ENCODE measurements around the gene ANGPTL4. TPM values are rescaled to one million over a fixed set of nuclear protein-coding genes. Genes with fewer than 3 reads are reported as not detected.
"Not testable (repeated sequence)": the region's sequence is repeated elsewhere in the genome, so short reads cannot be mapped to it uniquely, and the experiment has no call there.

The ANGPTL4 gene
- polyA plus RNA-seq, 4 donors = 1.6 to 5.0 (median 2.4) TPM

DNA sequence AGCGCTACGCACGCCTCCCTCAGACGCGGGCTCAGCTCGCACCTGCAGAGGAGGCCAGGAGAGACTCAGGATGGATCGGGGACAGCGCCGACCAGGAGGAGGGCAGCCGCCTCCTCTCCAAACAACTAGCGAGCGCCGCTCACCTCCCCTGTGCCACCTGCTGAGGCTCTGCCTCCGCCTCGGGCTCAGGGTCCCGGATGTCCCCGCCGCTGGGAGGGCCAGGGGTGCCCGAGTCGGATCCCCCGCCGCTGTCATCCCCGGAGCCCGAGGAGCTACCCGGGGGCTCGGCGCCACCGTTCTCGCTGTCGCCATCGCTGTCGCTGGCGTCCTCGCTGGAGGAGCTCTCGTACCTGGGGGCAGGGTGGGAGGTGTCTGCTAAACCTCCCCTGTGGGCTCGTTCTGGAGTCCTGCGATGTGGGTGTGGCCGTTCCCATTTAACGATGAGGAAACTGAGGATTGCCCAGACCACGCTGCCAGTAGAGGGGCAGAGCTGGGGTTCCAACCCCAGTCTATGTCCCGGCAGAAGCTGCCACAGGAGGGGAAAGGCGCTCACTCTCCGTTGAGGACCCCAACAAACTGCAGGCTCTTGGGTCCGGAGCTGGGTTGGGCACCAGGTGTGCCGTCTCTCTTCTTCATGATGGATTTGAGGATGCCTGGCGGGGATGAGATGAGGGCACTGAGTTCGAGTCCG is 30.0 kb upstream of the ANGPTL4 start:
- DNase-seq (ENCODE audit: low read depth in 4 of 4, low spot score in 3 of 4) = no peak

DNA sequence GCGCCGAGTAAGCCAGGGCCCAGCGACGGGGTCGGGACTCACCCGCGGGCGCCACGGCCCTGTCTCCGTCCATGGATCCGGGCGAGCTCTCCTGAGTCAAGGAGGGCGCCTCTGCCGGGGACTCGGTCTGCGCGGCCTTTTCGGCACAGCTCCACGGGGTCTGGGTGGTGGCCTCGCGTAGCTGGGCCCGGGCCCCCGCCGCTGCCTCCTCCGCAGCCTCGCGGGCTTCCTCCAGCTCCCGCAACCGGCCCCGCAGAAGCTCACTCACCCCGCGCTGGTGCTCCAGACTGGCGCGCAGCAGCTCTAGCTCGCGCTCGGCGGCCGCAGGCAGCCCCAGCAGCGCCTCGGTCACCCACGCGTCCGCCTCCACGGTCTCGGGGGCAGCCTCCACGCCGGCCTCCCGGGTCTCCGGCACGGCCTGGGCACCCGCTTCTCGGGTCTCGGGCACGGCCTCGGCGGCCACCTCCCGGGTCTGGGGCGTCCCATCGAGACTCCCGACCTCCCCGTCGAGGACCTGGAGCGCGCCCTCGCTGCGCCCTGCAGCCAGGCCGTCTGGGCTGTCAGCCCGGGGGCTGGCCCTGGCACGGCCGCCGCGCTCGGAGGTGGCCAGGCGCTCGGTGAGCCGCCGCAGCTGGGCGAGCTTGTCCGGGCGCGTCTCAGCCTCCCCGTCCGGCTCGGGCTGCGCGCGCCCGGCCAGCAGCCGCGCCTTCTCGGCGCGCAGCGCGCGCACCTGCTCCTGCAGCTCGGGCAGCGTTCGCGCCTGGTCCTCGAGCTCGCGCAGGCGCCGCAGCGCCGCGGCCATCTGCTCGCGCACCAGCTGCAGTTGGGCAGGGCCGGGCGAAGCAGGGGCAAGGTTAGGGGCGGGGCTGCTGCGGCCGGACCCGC is 29.3 kb upstream of the ANGPTL4 start:
- DNase-seq (ENCODE audit: low read depth in 4 of 4, low spot score in 3 of 4) = no peak

- DNase-seq (ENCODE audit: low read depth in 4 of 4, low spot score in 3 of 4) = no peak
Observed at GRCh38 chr19:8335343-8336071, 28.4 kb upstream of the ANGPTL4 start.

DNA sequence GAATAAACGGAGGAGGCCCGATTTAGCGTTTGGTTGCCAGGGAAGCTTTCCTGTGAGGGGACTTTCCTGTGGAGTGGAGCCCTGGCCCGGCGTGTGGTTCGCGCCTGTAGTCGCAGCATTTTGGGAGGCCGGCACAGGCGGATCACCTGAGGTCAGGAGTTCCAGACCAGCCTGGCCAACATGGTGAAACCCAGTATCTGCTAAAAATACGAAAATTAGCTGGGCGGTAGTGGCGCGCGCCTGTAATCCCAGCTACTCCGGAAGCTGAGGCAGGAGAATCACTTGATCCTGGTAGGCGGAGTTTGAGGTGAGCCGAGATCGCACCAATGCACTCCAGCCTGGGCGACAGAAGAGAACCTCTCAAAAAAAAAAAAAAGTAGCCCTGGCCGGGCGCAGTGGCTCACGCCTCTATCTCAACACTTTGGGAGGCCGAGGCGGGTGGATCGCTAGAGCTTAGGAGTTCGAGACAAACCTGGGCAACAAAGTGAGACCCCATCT is 27.8 kb upstream of the ANGPTL4 start:
- no peak for DNase-seq (ENCODE audit: low read depth in 4 of 4, low spot score in 3 of 4)

GRCh38 chr19:8336660-8337059 is 27.3 kb upstream of the ANGPTL4 start:
- no peak for DNase-seq (ENCODE audit: low read depth in 4 of 4, low spot score in 3 of 4)

DNA sequence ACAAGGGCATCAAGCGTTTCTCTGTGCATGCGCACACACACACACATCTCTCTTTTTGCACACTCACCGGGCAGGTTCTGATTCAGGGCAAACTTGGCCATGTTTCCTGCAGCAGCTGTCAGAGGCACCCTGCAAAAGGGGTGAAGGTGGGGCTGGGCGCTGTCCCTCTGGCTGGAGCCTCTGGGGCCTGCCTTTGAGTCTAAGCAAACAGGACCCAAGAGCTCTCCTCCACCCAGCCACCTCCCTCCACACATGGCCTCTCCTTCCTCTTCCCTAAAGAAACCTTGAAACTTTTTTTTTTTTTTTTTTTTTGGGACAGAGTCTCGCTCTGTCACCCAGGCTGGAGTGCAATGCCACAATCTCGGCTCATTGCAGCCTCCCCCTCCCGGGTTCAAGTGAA is 26.2 kb upstream of the ANGPTL4 start:
- DNase-seq (ENCODE audit: low read depth in 4 of 4, low spot score in 3 of 4) = no peak

- no peak for DNase-seq (ENCODE audit: low read depth in 4 of 4, low spot score in 3 of 4)
Observed at GRCh38 chr19:8338835-8339234, 25.1 kb upstream of the ANGPTL4 start.

- no peak for DNase-seq (ENCODE audit: low read depth in 4 of 4, low spot score in 3 of 4)
Observed at GRCh38 chr19:8340341-8341096, 23.4 kb upstream of the ANGPTL4 start.

- not testable (repeated sequence) for DNase-seq (ENCODE audit: low read depth in 4 of 4, low spot score in 3 of 4)
Observed at GRCh38 chr19:8341504-8341903, 22.5 kb upstream of the ANGPTL4 start.

DNA sequence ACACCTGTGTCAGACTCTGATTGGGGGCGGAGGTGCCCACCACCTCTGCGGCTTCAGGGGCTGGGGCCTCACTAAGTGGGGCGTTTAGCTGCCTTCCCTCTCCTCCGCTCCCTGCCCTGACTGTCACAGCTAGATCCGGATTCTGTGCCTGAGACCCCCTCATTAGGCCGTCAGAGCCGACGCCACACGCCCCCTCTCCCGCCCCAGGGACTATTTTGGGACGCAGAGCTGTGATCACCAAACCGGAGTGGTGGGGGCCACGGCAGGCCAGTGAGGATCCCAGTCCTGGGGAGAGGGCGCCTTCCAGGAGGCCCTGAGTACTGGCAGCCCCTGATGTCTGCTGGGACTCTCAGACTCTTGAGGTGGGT is 21.7 kb upstream of the ANGPTL4 start:
- DNase-seq (ENCODE audit: low read depth in 4 of 4, low spot score in 3 of 4) = no peak

DNA sequence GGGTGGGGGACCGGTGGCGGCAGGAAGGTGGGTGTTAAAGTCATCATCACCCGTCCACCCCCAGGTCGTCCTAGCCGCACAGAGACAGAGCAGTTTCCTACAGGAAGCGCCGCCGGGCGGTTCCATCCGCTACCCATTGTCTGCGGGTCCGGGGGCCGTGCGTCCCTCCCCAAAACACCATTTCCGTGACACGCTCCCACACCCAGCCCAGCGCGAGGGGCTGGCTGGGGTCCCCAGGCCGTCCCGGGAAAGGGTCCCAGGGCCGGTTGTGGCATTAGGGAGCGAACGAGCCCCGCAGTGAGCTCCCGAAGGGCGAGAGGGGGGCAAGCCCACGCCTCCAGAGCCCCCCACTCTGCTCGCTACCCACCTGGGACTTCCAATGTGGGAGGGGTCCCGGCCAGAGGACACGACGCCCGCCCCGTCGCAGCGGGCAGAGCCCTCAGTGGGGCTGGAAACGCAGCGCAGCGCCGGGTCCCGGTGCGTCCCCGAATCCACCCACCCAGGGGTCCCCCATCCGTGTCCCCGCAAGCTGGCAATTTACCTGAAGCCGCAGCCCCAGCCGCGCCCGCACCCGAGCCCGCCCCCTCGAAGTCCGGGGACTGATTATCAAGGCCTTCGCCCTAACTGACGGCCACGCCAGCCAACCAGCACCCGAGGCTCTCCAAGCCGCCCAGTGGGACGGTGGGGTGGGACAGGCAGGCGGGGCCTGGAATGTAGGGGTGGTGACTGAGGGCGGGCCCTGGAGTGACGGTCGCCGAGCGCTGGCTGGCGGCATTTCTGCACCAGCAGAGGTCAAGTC is 21.1 kb upstream of the ANGPTL4 start, which contains the start of gene KANK3:
Gene KANK3, minus strand, starts transcription at position 579 of the 799 bp plus-strand sequence. CDS start 5,434 bp downstream, outside the sequence.
- DNase-seq (ENCODE audit: low read depth in 4 of 4, low spot score in 3 of 4) = peak in 3 of 4 donors; percentile 80 to 86 (median 85)

- DNase-seq (ENCODE audit: low read depth in 4 of 4, low spot score in 3 of 4) = no peak
Observed at GRCh38 chr19:8343483-8343844, 20.5 kb upstream of the ANGPTL4 start.

DNA sequence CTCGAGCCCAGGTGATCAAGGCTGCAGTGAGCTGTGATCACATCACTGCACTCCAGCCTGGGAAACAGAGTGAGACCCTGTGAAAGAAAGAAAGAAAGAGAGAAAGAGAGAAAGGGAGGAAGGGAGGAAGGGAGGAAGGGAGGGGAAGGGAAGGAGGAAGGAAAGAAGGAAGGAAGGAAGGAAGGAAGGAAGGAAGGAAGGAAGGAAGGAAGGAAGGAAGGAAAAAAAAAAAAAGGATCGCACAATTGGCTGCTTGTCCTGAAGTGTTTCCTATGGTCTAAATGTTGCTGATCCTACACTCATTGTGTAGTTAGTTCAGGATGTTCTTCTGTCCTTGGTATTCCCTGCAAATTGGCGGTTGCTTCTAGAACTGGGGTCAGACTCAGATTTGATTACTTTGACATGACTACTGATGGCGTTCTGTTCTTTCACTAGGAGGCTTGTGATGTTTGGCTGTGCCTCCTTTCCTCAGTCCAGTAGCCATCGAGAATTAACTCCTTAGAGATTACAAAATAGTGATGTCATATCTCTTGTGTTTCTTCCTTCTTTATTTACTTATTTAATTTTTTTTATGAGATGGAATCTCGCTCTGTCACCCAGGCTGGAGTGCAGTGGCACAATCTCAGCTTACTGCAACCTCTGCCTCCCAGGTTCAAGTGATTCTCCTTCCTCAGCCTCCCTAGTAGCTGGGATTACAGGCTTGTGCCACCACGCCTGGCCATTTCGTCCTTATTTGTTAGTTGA is 14.2 kb upstream of the ANGPTL4 start:
- DNase-seq (ENCODE audit: low read depth in 4 of 4, low spot score in 3 of 4) = not testable (repeated sequence)

- peak in 1 of 4 donors; percentile 51 for DNase-seq (ENCODE audit: low read depth in 4 of 4, low spot score in 3 of 4)
Observed at GRCh38 chr19:8352134-8352827, 11.7 kb upstream of the ANGPTL4 start.

- DNase-seq (ENCODE audit: low read depth in 4 of 4, low spot score in 3 of 4) = not testable (repeated sequence)
Observed at GRCh38 chr19:8352845-8353244, 11.1 kb upstream of the ANGPTL4 start.

- DNase-seq (ENCODE audit: low read depth in 4 of 4, low spot score in 3 of 4) = no peak
Observed at GRCh38 chr19:8355631-8356402, 8.1 kb upstream of the ANGPTL4 start.

DNA sequence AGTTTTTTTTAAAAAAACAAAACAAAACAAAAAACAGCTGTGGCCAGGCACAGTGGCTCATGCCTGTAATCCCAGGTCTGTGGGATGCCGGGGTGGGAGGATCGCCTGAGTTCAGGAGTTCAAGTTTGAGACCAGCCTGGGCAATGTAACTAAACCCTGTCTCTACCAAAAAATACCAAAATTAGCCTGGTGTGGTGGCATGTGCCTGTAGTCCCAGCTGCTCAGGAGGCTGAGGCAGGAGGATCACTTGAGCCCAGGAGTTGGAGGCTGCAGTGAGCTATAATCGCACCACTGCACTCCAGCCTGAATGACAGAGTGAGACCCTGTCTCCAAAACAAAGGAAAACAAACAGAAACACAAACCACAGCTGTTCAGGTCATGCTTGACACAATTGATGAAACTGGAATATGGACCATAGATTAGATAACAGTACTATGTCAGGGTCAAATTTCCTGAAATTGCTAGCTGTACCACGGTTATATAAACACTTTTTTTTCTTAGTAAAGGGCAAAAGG is 6.9 kb upstream of the ANGPTL4 start:
- no peak for DNase-seq (ENCODE audit: low read depth in 4 of 4, low spot score in 3 of 4)
